Stimulated activated naive CD4-positive, alpha-beta T cell (primary cell): ENCODE results near the gene MPRIP.

Experiments used
- DNase-seq, 6 experiments: peaks; one replicate each; lab custom pipeline; 2025; lab: John Stamatoyannopoulos, UW

The MPRIP gene

DNA sequence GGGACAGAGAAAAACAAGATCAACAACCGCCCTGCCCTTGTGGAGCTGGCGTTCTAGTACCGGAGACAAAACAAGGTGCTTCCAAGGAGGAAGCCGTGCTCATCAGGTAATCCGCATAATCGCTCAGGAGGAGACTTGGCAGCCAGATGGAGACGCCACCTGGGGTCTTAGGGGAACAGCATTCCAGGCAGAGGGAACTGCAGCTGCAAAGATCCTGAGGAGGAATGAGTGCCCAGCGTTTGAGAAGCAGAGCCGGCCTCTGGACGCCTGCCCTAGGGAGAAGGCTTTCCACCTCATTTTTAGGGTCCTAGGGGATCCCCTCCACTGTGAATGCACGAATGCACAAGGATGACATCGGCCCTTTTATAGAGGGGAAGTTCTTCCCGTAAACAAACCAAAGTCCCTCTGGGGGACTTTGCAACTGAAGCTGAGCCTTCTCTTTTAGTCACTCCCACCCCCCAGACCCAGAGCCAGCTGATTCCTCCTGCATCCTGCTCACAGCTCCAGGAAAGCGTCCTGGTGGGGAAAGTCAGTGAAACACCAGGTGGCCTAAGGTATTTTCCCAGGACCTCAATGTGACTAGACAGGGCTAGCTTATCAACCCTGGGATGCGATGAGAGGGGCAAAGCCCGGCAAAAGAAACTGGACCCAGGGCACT lies 13.2 kb upstream of the MPRIP start:
- no peak for DNase-seq

DNA sequence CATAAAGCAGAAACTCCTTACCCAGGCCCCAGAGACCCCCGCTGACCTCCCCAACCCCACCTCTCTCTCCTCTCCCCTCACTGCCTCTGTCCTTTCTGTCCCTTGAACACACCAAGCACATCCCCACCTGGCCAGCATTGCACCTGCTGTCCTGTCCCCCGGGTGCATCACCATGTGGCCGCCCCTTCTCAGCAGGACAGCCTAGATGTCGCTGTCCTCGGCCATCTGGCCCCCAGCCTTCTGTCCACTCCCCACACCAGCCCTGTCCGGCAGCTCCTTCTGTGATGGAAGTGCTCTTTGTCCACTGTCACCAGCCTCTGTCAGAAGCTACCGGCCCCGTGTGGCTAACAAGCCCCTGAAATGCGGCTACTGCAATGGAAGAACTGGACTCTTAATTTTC lies 12.3 kb upstream of the MPRIP start:
- no peak for DNase-seq

DNA sequence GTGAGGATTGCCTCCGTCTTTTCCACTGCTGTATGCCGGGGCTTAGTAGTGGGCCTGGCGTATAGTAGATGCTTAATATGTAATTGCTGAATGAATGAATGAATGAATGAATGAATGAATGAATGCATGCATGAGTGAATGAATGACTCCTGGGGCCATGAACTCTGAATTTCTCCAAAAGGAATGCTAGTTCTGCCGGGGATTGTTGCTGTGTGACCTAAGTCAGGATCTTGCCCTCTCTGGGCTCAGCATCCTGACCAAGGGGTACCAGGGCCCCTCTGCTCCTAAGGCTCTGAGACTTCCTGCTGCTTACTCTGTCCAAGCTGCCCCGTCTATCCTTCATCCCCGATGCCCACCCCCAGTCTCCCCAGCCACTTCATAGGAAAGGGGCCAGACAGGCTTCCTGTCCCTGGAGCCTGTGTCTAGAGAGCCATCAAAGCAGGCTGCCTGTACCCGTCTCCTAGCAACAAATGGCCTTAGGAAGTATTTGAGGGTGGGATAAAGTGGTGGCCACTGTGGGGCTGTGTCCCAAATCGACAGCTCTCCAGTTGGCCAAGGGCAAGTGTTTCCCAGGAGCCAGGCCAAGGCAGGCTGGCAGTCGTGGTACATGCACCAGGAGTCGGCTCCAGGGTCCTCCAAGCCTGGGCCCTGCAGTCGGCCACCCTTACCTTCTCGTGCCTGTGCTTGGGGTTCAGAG lies 11.6 kb upstream of the MPRIP start:
- DNase-seq, result no peak

DNA sequence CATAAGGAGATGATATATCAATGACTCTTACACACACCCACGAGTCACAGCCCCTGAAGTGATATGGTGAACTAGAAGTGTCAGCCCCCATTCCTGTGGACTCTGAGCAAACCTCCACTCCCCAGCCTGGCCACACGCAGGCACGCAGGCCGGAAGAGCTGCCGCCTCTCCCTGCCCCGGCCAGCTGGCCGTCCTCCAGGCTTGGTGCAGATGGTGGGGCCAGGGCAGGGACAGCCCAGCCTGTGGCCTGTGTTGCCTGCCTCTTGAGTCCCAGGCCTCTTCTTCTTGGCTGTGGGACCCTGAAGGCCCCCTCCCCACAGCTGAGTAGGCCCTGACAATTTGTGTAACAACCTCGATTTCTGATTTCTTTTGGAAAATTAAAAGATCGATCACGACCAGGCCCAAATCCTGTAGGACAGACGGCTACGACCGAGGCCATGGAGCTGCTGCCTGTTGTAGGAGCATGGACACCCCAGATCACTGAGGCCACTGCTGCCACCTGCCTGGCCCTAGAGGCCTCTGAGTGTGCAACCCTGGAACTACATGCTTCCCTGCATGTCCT lies 10.0 kb upstream of the MPRIP start:
- DNase-seq, result no peak

DNA sequence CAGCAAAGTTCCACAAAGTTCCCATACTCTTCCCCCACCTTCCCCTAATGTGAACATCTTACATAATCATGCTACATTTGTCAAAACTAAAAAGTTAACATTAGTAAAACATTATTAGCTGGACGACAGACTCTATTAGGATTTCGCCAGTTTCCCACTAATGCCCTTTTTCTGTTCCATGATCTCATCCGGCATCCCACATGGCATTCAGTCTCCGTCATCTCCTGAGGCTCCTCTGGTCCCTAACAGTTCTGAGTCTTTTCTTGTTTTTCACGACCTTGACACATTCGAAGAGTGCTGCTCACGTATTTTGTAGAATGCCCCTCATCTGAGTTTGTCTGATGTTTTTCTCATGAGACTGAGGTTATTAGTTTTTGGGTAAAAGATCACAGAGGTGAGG lies 8.8 kb upstream of the MPRIP start:
- DNase-seq, result no peak

DNA sequence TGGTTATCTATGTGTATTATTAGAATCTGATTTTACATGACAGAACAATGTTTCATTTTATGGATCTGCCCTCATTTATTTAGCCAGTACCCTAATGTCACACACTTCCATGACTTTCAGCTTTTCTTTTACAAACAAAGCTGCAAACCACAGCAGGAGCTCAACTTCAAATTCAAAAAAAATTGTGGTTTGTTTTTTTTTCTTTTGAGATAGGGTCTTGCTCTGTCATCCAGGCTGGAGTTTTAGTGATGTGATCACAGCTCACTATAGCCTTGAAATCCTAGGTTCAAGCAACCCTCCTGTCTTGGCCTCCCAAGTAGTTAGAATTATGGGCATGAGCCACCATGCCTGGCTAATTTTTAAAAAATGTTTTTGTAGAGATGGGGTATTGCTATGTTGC lies 8.2 kb upstream of the MPRIP start:
- DNase-seq, result no peak

DNA sequence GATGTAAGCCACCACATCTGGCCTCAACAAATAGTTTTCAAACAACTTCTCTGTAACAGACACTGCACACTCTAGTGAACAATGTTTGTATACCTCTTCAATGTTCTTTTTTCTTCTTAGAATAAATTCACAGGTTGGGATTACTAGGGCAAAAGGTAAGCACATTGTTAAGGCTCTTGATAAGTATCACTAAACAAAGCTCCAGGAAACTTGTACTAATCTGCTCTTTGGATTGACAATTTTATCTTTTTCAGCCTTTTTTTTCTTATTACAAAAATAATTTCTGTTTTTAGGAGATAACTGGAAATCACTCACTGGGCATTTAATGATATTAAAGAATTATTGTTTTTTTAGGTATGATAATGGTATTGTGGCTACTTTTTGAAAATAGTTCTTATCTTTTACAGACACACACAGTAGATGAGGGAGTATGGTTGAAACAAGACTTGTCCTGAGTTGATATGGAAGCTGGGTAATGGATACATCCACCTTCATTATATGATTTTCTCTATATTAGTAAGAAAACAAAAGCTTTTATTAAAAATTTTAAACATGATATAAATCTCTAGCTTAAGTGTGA lies 7.7 kb upstream of the MPRIP start:
- no peak for DNase-seq

DNA sequence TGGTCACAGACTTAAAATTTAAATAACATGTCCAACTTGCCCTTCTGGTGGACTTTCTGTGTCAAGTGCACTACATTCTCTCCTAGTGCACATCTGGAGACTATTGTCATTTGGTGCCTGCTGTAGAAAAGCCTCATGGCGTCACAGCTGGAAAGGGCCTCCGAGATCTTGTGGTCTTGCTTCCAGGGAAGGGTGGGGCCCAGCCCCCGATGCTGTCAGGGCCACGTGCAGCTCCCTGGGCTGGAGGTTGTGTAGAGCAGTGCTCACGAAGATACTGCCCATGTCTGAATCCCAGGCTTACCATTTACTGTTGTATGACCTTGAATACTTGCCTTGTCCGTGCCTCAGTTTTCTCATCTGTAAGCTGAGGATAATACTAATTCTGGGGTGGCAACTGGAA lies 6.8 kb upstream of the MPRIP start:
- DNase-seq, result no peak

DNA sequence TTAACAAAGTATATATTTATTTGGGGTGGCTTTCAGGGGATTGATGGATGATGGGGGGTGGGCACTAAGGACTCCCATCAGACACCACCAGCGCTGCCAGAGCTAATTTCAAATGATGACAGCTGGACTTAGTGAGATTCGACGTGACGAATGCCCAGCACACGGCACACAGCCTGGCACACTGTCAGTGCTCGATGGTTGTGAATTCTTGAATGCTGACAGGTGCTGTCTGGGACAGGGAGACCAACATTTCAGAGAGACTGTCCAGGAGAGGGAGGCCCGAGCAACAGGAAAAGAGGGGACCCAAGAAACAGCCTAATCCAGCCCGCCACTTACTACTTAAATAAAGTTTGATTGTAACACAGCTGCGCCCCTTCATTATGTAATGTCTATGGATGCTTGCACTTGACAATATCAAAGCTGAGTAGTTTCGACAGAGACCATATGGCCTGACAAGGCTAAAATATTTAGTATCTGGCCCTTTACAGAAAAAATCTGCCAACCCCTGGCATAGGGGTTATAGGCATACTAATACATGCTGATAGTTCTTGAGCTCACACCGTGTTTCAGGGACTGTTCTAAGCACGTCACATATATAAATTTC lies 6.2 kb upstream of the MPRIP start:
- DNase-seq, result no peak

DNA sequence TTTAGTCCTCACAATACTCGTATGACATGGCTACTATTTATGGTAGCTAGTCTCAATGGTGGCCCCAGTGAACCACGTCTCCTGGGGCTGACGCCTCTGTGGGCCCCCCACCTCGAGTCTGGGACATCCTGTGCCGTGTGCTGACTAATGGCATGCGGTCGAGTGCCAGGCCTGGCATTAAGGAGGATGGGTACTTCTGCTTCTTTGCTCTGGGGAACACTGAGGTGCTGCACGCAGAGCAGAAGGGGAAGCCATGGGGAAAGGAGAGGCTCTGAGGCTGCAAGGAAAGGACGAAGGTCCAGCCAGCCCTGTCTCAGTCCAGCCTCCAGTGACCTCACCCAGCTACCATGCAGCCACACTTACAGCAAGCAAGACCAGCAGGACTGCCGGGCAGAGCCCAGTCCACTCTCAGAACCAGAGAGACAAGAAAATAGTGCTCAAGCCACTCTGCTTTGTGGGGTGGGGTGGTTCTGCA lies 5.7 kb upstream of the MPRIP start:
- no peak for DNase-seq

DNA sequence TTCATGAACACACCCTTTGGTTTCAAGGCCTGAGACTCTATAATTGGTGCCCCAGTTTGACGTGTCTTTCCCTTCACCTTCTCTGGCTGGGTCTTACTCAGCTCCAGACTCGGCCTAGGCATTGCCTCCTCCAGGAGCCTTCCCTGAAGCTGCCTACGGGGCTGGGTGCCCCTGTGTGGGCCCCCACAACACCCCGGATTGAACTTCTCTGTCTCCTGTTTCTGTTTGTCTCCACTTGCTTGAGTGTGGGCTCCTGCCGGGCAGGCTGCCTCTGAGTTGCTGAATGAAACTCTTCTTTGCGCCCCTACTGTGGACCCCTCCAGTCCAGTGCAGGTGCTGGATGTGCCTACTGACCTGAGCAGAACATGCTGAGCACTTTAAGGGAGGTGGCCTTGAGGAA lies 2.3 kb upstream of the MPRIP start:
- no peak for DNase-seq

DNA sequence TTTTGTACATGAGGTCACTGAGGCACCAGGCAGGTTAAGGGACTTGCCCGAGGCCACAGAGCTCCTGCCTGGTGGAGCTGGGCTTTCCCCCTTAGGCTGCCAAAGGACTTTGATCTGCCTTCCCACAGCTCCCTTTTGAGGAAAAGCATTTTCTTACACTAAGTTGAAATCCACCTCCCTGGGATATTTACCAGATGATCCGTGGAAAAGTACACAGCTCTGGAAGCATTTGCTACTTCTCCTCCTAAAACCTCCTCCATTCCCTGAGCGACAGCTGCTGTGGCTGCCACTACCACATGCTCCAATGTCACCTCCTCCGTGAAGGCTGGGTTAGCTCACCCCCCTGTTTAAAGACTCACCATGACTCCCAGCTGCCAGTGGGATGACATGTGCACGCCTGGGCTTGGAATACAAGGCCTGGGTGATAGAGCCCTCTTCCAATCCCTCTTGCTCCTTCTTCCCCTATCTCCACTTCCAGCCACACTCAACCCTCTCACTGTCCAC lies 1.2 kb upstream of the MPRIP start:
- DNase-seq, result no peak

DNA sequence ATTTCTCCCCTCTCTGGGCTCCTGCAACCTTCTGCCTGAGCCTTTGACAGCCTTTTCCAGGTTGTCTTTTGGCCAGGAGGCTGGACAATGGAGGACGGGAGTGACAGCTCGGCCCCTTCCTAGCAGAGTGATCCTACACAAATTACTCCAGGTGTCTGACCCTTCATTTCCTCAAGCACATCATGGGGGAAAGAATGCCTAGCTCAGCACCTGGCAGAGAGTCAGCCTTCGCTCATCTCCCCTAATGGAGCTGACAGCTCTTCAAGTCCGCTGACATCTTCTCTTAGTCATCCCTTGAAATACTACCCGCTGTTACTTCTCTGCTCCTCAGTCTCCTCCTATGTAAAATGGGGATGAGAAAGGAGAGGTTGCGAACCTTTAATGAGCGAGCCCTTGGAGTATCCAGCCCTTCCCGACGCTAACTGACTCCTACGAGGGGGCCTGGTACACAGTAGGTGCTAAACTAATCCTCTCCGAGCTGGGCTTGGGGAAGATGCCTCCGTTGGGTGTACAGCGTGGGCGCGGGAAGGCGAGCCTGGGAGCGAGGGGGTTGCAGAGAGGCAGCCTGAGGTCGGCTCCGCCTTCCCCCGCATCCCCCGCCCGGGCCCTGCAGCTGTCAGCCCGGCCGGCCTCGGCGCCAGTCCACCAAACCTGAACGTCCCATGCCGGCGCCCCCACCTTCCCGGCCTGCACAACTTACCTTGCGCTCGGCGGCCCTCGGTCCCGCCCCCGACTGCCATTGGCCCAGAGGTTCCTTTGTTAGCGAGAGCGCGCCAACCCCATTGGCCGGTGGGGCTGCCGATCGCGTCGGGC lies 480 bp upstream of the MPRIP start:
- peak; percentile 89 to 97 (median 92) for DNase-seq

DNA sequence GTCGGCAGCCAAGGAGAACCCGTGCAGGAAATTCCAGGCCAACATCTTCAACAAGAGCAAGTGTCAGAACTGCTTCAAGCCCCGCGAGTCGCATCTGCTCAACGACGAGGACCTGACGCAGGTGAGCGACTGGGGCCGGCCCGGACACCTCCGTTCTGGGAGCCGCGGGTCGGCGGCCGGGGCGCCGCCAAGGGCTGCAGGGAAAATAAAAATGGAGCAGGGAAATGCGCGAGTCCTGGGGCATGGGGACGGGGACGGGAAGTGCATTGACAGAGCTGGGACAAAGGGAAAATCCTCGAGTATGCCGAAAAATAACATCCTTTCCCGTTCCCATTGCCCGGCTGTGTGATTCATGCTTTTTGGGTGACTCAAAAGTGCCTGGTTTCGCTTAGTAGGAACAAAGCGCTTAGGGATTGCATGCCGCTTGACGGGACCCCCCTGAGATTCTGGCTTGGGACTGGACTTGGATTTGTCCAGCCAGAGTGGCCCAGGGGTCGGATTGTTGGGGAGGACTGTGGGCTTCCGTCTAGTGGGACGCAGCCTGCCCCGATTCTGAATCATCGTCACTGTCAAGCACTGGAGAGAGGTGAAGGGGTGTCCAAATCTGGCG lies 699 bp downstream of the MPRIP start:
- peak in 4 of 6 experiments; percentile 20 to 30 (median 24) for DNase-seq

DNA sequence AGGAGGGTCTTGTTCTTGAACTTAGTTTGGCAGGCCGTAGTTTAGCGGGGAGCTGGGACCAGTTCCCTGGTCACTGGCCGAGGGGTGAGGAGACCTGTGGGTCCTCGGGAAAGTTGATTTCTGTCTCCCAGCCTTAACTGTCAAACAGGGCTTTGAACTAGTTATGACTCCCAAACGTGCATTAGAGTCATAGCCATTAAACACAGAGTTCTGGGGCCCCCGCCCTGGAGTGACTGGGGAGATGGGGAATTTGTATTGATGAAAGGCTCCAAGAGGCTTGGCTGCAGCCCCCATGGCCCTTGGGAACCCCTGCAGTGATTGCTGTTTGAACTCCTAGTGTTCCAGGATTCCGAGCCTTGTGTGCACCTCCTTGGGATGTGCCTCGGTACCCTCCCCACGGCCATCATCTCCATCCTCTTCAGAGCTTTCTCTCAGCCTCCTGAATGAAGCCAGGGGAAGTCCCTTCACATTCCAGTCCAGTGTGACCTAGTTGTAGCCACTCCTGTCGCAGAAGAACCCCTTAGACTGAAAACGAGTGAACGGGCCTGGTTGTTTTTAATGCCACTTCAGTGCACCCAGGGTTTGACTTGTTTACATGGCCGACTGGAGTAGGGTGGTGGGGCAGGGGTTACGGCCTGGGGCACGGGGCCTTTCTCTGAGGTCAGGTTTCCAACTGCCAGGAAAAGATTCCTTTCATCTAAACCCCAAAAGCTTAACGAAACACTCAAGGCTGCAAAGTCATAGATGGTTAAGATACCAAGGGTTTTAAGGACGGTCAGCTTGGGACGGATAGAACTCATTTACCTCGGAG lies 1.4 kb downstream of the MPRIP start:
- DNase-seq, result no peak

DNA sequence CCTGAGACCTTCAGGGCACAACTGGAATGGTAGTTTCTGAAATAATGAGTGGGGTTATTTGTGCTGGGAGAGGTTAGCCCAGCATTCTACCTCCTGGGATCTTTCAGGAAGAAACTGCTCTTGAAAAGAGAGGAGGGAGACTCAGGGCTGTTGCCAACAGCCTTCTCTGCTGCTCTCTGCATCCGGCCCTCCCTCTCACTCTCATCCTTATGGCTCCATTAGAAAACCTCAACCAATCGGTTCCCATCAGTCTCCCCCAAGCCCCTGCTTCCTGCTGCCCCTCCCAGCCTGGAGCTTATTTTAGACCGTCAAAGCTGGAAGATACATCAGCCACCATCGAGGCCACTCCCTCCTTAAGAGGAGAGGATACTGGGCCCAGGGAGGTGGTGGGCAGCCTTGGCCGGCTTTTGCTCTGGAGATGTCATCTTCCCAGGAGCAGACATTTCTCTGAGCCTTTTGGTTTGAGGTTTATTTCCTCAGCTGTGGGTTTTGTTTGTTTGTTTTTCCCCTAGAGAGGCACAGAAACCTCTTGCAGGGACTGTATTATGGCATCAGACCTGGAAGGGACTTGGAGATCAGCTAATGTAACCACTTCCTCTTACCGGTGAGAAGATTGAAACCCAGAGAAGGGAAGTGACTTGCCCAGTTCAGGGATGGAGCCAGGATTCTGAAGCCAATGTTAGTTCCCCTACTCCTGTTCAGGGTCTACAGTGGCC lies 2.7 kb downstream of the MPRIP start:
- DNase-seq, result no peak

DNA sequence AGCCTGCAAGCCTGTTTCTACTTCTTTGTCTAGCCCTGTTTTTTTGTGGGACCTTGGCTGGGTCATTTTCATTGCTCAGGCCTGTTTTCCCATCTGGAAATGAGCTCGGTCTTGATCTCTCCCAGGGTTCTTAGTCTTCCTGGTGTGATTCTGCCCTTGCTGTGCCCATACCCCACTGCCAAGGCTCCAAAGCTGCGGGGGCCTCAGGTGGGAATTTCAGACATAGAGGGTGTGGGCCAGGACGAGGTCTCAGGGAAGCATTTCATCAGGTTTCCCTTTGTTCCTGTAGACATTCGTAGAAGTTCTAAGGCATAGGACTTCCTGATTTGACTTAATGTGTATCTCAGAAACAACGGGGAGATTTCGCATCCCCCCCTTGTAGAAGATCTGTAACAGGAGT lies 5.8 kb downstream of the MPRIP start:
- no peak for DNase-seq

DNA sequence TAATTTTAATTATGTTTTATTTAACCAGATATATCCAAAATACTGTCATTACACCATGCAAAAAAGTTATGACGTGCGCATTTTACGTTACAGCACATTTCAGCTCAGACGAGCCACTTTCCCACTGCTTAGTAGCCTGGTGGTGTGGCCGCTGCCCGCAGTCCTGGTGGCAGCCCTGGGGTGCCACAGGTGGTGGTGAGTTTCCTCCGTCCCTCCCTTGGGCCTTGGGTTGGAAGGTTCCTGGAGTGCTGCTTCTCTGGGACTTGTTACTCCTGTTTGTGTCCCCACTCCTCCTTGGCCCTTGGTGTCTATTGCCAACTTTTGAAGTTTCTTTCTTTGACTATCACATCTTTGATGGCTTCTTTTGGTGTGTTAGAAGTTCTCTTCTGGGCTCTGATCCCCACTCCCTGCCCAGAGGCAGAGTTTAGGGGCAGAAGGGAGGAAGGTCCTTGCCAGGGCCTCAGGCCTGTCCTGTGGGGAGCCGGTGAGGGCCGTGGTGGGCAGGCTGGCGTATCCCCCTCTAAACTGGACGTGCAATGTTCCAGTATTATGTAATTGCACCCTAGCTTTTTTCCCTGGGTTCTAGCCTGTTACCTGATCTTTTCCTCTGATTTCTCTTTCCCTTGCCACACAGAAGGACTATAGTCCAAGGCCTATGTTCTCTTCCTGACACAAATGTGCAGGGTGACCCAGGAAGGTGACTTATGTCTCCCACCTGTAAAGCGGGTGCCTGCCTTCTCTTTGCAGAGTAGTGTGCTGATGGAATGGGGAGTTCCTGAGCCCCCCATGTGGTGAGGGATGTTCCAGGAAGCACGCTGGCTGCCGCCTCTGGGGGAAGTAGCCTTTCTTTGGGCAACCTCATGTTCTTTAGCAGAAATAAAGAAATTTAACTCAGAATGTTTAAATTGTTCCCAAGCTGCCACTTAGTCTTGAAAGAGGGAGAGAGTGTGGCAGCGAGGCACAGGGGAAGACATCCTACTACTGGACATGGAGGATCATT lies 8.4 kb downstream of the MPRIP start:
- DNase-seq, result no peak
